K562 (cell line): Measurements from ENCODE around the gene CFDP1. TPM values are rescaled to one million over a fixed set of nuclear protein-coding genes. Genes with fewer than 3 reads are reported as not detected.

Experiments used
- ATAC-seq: fragments of 200-7000 bp; cut with Tn5 transposase; 3 replicates; pipeline ENCODE4 v1.9.1; 2020; ENCODE audit warnings: moderate library complexity
- BruUV-seq: library from RNA; stranded (reverse); fragments of 400-500 nt; replicated peaks from 2 replicates; lab custom pipeline; 2021; lab: Mats Ljungman, UMichigan
- CTCF ChIA-PET: fragments of 300-600 bp; formaldehyde crosslinking; extraction: SDS; loops from one replicate; lab custom pipeline; 2021; ENCODE audit warnings: low intra/inter-chr PET ratio; lab: Yijun Ruan, JAX
- POLR2A ChIA-PET: fragments of 300-600, 350-650 bp; sonication (Branson Sonifier 250); formaldehyde crosslinking; extraction: SDS; loops from one replicate; lab custom pipeline; 2021; ENCODE audit warnings: antibody characterized with exemption, inconsistent platforms; lab: Yijun Ruan, JAX
- DNase-seq, 4 experiments: peaks; one replicate each; pipeline versions ENCODE4 v3.0.0 to v3.0.0-alpha.2; 2011 to 2018; ENCODE audit warnings: low spot score in 3 of 4, mixed read lengths in 3 of 4; ENCODE audit errors: extremely low read depth in 1 of 4
- FAIRE-seq: peaks from 2 replicates; lab custom pipeline; 2011; peaks lifted over from hg19 to GRCh38; lab: Jason Lieb, UNC
- H2AFZ ChIP-seq: 2 replicates; pipeline ENCODE4 v1.6.0; 2011; ENCODE audit warnings: low read depth, low read length, control low read depth, inconsistent platforms
- H3K27ac ChIP-seq: fragments of 200-600 bp; 3 replicates; pipeline ENCODE4 v1.8.0; 2011; ENCODE audit warnings: low read depth, mild to moderate bottlenecking, control low read depth, inconsistent platforms, low read length, moderate library complexity, mixed read lengths; ENCODE audit errors: extremely low read depth
- H3K27me3 ChIP-seq, 2 experiments: fragments of 300-600 bp in 1 of 2; 2 replicates in 1 of 2; 3 replicates in 1 of 2; pipeline versions ENCODE4 v1.6.0 to v1.8.0; 2011; ENCODE audit warnings: inconsistent platforms in 2 of 2, low read length in 2 of 2, mild to moderate bottlenecking in 1 of 2, mixed read lengths in 1 of 2, moderate library complexity in 1 of 2; ENCODE audit not compliant: control insufficient read depth in 2 of 2, insufficient read depth in 2 of 2
- H3K36me3 ChIP-seq: fragments of 300-600 bp; 3 replicates; pipeline ENCODE4 v1.8.0; 2011; ENCODE audit warnings: mild to moderate bottlenecking, low read length, inconsistent platforms; ENCODE audit not compliant: control insufficient read depth, insufficient read depth
- H3K4me1 ChIP-seq, 2 experiments: fragments of 200-600 bp in 1 of 2; replicated peaks in 1 of 2; 2 replicates in 1 of 2; 3 replicates in 1 of 2; pipeline versions ENCODE4 v1.5.1 to v1.8.0; 2011; ENCODE audit warnings: inconsistent platforms in 2 of 2, low read length in 2 of 2, mild to moderate bottlenecking in 1 of 2, mixed read lengths in 1 of 2, moderate library complexity in 1 of 2; ENCODE audit not compliant: control insufficient read depth in 2 of 2, insufficient read depth in 2 of 2
- H3K4me2 ChIP-seq: 2 replicates; pipeline ENCODE4 v1.6.1; 2011; ENCODE audit warnings: low read length, control low read depth, inconsistent platforms, mixed read lengths; ENCODE audit not compliant: insufficient read depth
- H3K4me3 ChIP-seq: fragments of 200-600 bp; sonication (generic), shearing (Covaris generic); 2 replicates; pipeline ENCODE4 v1.5.1; 2016; ENCODE audit warnings: control low read depth, inconsistent platforms
- H3K79me2 ChIP-seq: fragments of 200-600 bp; 3 replicates; pipeline ENCODE4 v1.8.0; 2011; ENCODE audit warnings: low read length, inconsistent platforms; ENCODE audit not compliant: control insufficient read depth, insufficient read depth
- H3K9ac ChIP-seq, 2 experiments: 2 replicates each; pipeline versions ENCODE4 v1.6.0 to v1.6.1; 2011; ENCODE audit warnings: low read depth in 2 of 2, low read length in 2 of 2, control low read depth in 1 of 2, inconsistent platforms in 1 of 2, mild to moderate bottlenecking in 1 of 2, mixed read lengths in 1 of 2; ENCODE audit not compliant: insufficient read depth in 1 of 2
- H3K9me1 ChIP-seq: one replicate; pipeline ENCODE4 v1.6.0; 2011; ENCODE audit warnings: inconsistent platforms, mild to moderate bottlenecking, low read length, moderate library complexity; ENCODE audit not compliant: control insufficient read depth, insufficient read depth
- H3K9me3 ChIP-seq: replicated peaks from 2 replicates; pipeline ENCODE4 v1.5.1; 2011; ENCODE audit warnings: low read depth, low read length, inconsistent platforms; ENCODE audit not compliant: control insufficient read depth, insufficient read depth
- H4K20me1 ChIP-seq: replicated peaks from 2 replicates; pipeline ENCODE4 v1.6.1; 2011; ENCODE audit warnings: low read length, inconsistent platforms, mixed read lengths; ENCODE audit not compliant: control insufficient read depth, insufficient read depth
- ARNT ChIP-seq, 2 experiments: fragments of 450-650 bp; IDR thresholded peaks; 2 replicates each; pipeline ENCODE4 v1.6.1; 2016; ENCODE audit warnings: mild to moderate bottlenecking in 1 of 2
- FOXK1 ChIP-seq: sonication (generic); formaldehyde crosslinking; IDR thresholded peaks from 2 replicates; pipeline ENCODE4 v1.8.0; 2022; ENCODE audit warnings: missing genetic modification reagents, mild to moderate bottlenecking, borderline replicate concordance
- HINFP ChIP-seq: fragments of 450-650 bp; conservative IDR thresholded peaks from 2 replicates; pipeline ENCODE4 v1.6.1; 2016; ENCODE audit warnings: missing genetic modification characterization, low read depth, mild to moderate bottlenecking, control low read depth, missing compliant biosample characterization
- HMG20A ChIP-seq: fragments of 450-650 bp; formaldehyde crosslinking; conservative IDR thresholded peaks from 2 replicates; pipeline ENCODE4 v1.4.0; 2020; ENCODE audit warnings: mild to moderate bottlenecking, mixed read lengths
- KLF16 ChIP-seq: IDR thresholded peaks from 2 replicates; pipeline ENCODE4 v1.6.1; 2016; ENCODE audit warnings: antibody characterized with exemption
- L3MBTL2 ChIP-seq: fragments of 450-650 bp; IDR thresholded peaks from 2 replicates; pipeline ENCODE4 v1.6.1; 2016; ENCODE audit warnings: mild to moderate bottlenecking, moderate library complexity
- NFE2 ChIP-seq: IDR thresholded peaks from 2 replicates; pipeline ENCODE4 v1.6.1; 2014; ENCODE audit warnings: antibody characterized with exemption, low read depth
- NR4A1 ChIP-seq, 2 experiments: fragments of 250-450 bp in 1 of 2; fragments of 450-650 bp in 1 of 2; sonication (Bioruptor Pico) in 1 of 2; IDR thresholded peaks; 2 replicates each; pipeline versions ENCODE4 v1.4.0 to v1.6.1; 2016 to 2020; ENCODE audit warnings: mild to moderate bottlenecking in 2 of 2, missing compliant biosample characterization in 1 of 2, missing genetic modification characterization in 1 of 2, moderate library complexity in 1 of 2
- RBM34 ChIP-seq: fragments of 200-400 bp; formaldehyde crosslinking; IDR thresholded peaks from 2 replicates; pipeline ENCODE4 v1.6.1; 2018; ENCODE audit warnings: low read length, borderline replicate concordance; ENCODE audit not compliant: insufficient read depth
- SOX6 ChIP-seq: fragments of 450-650 bp; IDR thresholded peaks from 2 replicates; pipeline ENCODE4 v1.6.1; 2014; ENCODE audit warnings: mild to moderate bottlenecking
- THAP12 ChIP-seq: fragments of 250-450 bp; sonication (Bioruptor Pico); IDR thresholded peaks from 2 replicates; pipeline ENCODE4 v1.9.0; 2021; ENCODE audit warnings: mild to moderate bottlenecking, inconsistent platforms
- THRB ChIP-seq: fragments of 450-650 bp; formaldehyde crosslinking; conservative IDR thresholded peaks from 2 replicates; pipeline ENCODE4 v1.4.0; 2022; ENCODE audit warnings: mild to moderate bottlenecking, missing genetic modification characterization
- YBX1 ChIP-seq: fragments of 450-650 bp; IDR thresholded peaks from 2 replicates; pipeline ENCODE4 v1.7.1; 2016; ENCODE audit warnings: mild to moderate bottlenecking
- ZNF23 ChIP-seq: fragments of 250-450 bp; sonication (Bioruptor Pico); IDR thresholded peaks from 2 replicates; pipeline ENCODE4 v1.4.0; 2020; ENCODE audit warnings: mild to moderate bottlenecking
- ZNF253 ChIP-seq: fragments of 250-450 bp; sonication (Bioruptor Pico); conservative IDR thresholded peaks from 2 replicates; pipeline ENCODE4 v1.6.1; 2021; ENCODE audit warnings: mild to moderate bottlenecking
- WGBS: fragments of 100-300 bp; shearing (Covaris generic); methylation state at CpG from one replicate; pipeline ENCODE4 v1.1.6; 2016; ENCODE audit warnings: low coverage, mixed read lengths; ENCODE audit not compliant: insufficient coverage; ENCODE audit errors: missing lambda C conversion rate; 5-methylcytosine and 5-hydroxymethylcytosine counted together
- in situ Hi-C: fragments of 300-500 bp; cut with MboI; formaldehyde crosslinking; loops from 4 replicates; pipeline ENCODE4 v1.15.0; 2018; ENCODE audit warnings: inconsistent platforms, mixed read lengths
- intact Hi-C: fragments of 100-400 bp; cut with micrococcal nuclease; formaldehyde crosslinking; loops from 2 replicates; pipeline ENCODE4 v1.14.2; 2022
- polyA plus RNA-seq, 8 experiments: library from polyadenylated mRNA; depleted of rRNA in 4 of 8; stranded (reverse) in 5 of 8; unstranded in 3 of 8; fragments of >200 nt; fragmentation: Nextera tagmentation in 2 of 8; fragmentation: Illumina TruSeq in 1 of 8; extraction: Ambion mirVana in 2 of 8; extraction: Trizol in 1 of 8; gene quantifications; 2 replicates each; pipeline versions ENCODE4 v1.2.1 to v1.2.3, GENCODE V29; 2011 to 2014; ENCODE audit warnings: inconsistent platforms in 1 of 8, missing spikeins in 1 of 8
- total RNA-seq, 7 experiments: library from RNA; depleted of rRNA in 6 of 7; stranded (reverse); fragments of >200 nt in 6 of 7; fragmentation: Illumina TruSeq in 2 of 7; extraction: Trizol in 2 of 7; gene quantifications; 2 replicates each; pipeline versions ENCODE4 v1.2.1 to v1.2.3, GENCODE V29; 2011 to 2021; ENCODE audit warnings: low replicate concordance in 1 of 7
- TF ChIP-seq, protein P1 (sequence below): fragments of 200-800 bp; sonication (Bioruptor generic); IDR thresholded peaks from 2 replicates; pipeline ENCODE4 v1.6.1; 2017; ENCODE audit warnings: missing genetic modification characterization, missing compliant biosample characterization

CFDP1 gene
- total and polyA plus RNA-seq, 9 of the 15 experiments (the other 6 are each of a cell fraction or from before 2014, with no cell fraction given), result 31.5 to 78.4 (median 61.7) TPM

DNA sequence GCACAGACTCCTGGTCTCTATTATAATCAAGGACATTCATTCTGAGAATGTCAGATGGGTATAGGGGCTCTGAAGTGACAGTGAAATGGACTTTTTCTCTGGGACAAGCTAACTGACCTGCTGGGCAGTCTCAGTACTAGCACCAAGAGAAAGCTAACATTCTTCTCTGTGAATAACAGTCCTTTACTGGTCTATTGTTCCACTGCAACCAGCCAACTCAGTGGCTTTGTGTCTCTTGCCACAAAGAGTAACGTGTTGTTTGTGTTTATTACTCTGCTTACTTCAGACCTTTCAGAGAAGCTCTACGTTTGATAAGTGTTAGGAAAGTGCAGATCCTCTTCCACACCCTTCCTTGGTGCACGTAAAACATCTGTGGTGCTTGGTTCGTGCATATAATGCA lies 120.4 kb downstream of the CFDP1 start:
- H3K4me2 ChIP-seq, result no peak overlapping the region
- FAIRE-seq, result no peak
- no peak overlapping the region for H3K4me3 ChIP-seq
- POLR2A ChIA-PET, result interaction anchor here (1.1 to 1.4 kb wide), 3 partner anchors 12 to 30 kb away, joined by 3 to 4 read pairs (median 3); no protein-coding TSS in a partner anchor
- intact Hi-C loops, result no loop called here
- H4K20me1 ChIP-seq, result no peaks in the 10 kb centered on the region
- in situ Hi-C loops, result no loop called here
- CTCF ChIA-PET, result no interaction called here
- WGBS, result 69% methylated on average over 4 of the region's 4 CpGs
- no peaks in the 10 kb centered on the region for H3K9me3 ChIP-seq
- no peak for DNase-seq
- peaks cover 4 to 22% of the 10 kb centered on the region in 2 experiments; a peak in 4 of 5 replicates for H3K4me1 ChIP-seq
- no peaks in the 10 kb centered on the region for H3K79me2 ChIP-seq
- H2AFZ ChIP-seq, result no peak overlapping the region
- H3K27ac ChIP-seq, result no peak overlapping the region
- no peaks in the 10 kb centered on the region for H3K27me3 ChIP-seq
- no peak for ATAC-seq
- no peak overlapping the region for H3K9ac ChIP-seq
- no TSS peak for BruUV-seq
- H3K9me1 ChIP-seq, result no peaks in the 10 kb centered on the region
- peaks cover 4% of the 10 kb centered on the region; the same call in 1 of the 3 replicates for H3K36me3 ChIP-seq
- no peak for TF ChIP-seq FOXK1
- no peak for TF ChIP-seq KLF16
- TF ChIP-seq RBM34, result no peak
- TF ChIP-seq L3MBTL2, result no peak
- TF ChIP-seq SOX6, result no peak
- TF ChIP-seq HINFP (tag), result no peak
- no peak for TF ChIP-seq NFE2
- no peak for TF ChIP-seq NR4A1 (CRISPR knock-in tag; IDR thresholded peaks at IDR 0.05)
- no peak for TF ChIP-seq NR4A1 (tag; IDR thresholded peaks at IDR 0.05)
- no peak for TF ChIP-seq THRB (CRISPR knock-in tag)
- TF ChIP-seq, protein P1, sequence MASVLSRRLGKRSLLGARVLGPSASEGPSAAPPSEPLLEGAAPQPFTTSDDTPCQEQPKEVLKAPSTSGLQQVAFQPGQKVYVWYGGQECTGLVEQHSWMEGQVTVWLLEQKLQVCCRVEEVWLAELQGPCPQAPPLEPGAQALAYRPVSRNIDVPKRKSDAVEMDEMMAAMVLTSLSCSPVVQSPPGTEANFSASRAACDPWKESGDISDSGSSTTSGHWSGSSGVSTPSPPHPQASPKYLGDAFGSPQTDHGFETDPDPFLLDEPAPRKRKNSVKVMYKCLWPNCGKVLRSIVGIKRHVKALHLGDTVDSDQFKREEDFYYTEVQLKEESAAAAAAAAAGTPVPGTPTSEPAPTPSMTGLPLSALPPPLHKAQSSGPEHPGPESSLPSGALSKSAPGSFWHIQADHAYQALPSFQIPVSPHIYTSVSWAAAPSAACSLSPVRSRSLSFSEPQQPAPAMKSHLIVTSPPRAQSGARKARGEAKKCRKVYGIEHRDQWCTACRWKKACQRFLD (CRISPR knock-in tag), result no peak
- no peak for TF ChIP-seq HMG20A (CRISPR knock-in tag)
- no peak for TF ChIP-seq ARNT (IDR thresholded peaks at IDR 0.05)
- TF ChIP-seq ZNF23 (CRISPR knock-in tag), result no peak
- no peak for TF ChIP-seq THAP12 (CRISPR knock-in tag)
- no peak for TF ChIP-seq ZNF253 (CRISPR knock-in tag)
- no peak for TF ChIP-seq YBX1
